COLO829 (cell line): ENCODE results near the gene RHBDD2.
"Not testable (repeated sequence)": the region's sequence is repeated elsewhere in the genome, so short reads cannot be mapped to it uniquely, and the experiment has no call there.

Experiments
- DNase-seq: peaks from one replicate; pipeline ENCODE4 v3.0.0; 2012; ENCODE audit warnings: low spot score

Gene RHBDD2

GRCh38 chr7:75866489-75867389, 12.1 kb upstream of the RHBDD2 start:
- DNase-seq = peak; percentile 70

- DNase-seq = no peak
Observed at GRCh38 chr7:75867390-75867717, 11.5 kb upstream of the RHBDD2 start.

GRCh38 chr7:75868153-75868552, 10.7 kb upstream of the RHBDD2 start:
- DNase-seq = no peak

- no peak for DNase-seq
Observed at GRCh38 chr7:75869776-75870379, 9.0 kb upstream of the RHBDD2 start.

- no peak for DNase-seq
Observed at GRCh38 chr7:75870557-75871161, 8.2 kb upstream of the RHBDD2 start.

GRCh38 chr7:75872073-75872782, 6.6 kb upstream of the RHBDD2 start:
- DNase-seq = no peak

- DNase-seq = not testable (repeated sequence)
Observed at GRCh38 chr7:75874180-75874579, 4.7 kb upstream of the RHBDD2 start.

GRCh38 chr7:75875113-75876080, 3.4 kb upstream of the RHBDD2 start:
- no peak for DNase-seq

- no peak for DNase-seq
Observed at GRCh38 chr7:75876126-75876881, 2.5 kb upstream of the RHBDD2 start.

GRCh38 chr7:75878312-75878768, 494 bp upstream of the RHBDD2 start:
- DNase-seq = no peak

- DNase-seq = no peak
Observed at GRCh38 chr7:75879771-75880184, 944 bp downstream of the RHBDD2 start.

- DNase-seq = no peak
Observed at GRCh38 chr7:75880242-75880641, 1.4 kb downstream of the RHBDD2 start.

GRCh38 chr7:75881436-75882095, 2.7 kb downstream of the RHBDD2 start:
- DNase-seq = no peak

GRCh38 chr7:75883265-75883824, 4.5 kb downstream of the RHBDD2 start:
- not testable (repeated sequence) for DNase-seq

- DNase-seq = no peak
Observed at GRCh38 chr7:75884476-75884875, 5.6 kb downstream of the RHBDD2 start.

GRCh38 chr7:75885036-75885435, 6.2 kb downstream of the RHBDD2 start:
- DNase-seq = no peak

- no peak for DNase-seq
Observed at GRCh38 chr7:75887669-75888369, 9.0 kb downstream of the RHBDD2 start.

- no peak for DNase-seq
Observed at GRCh38 chr7:75888464-75889222, 9.8 kb downstream of the RHBDD2 start.
